WTC11 (cell line): ENCODE data around the gene KYNU.

Source experiments
- AFF4 ChIP-seq: sonication (generic); formaldehyde crosslinking; IDR thresholded peaks from 2 replicates; pipeline ENCODE4 v1.8.1; 2023; ENCODE audit warnings: mild to moderate bottlenecking, missing genetic modification reagents, borderline replicate concordance
- ATF3 ChIP-seq: sonication (generic); formaldehyde crosslinking; conservative IDR thresholded peaks from 2 replicates; pipeline ENCODE4 v1.8.1; 2022; ENCODE audit warnings: mild to moderate bottlenecking, missing genetic modification reagents
- CBFB ChIP-seq: sonication (generic); formaldehyde crosslinking; IDR thresholded peaks from 2 replicates; pipeline ENCODE4 v1.8.1; 2022; ENCODE audit warnings: mild to moderate bottlenecking, low read depth, missing genetic modification reagents
- CTCF ChIP-seq: fragments of 200-600 bp; IDR thresholded peaks from 2 replicates; pipeline ENCODE4 v1.8.0; 2022; ENCODE audit warnings: antibody characterized with exemption
- IRF1 ChIP-seq: sonication (generic); formaldehyde crosslinking; IDR thresholded peaks from 2 replicates; pipeline ENCODE4 v1.8.0; 2023; ENCODE audit warnings: missing genetic modification reagents
- MAX ChIP-seq: sonication (generic); formaldehyde crosslinking; IDR thresholded peaks from 2 replicates; pipeline ENCODE4 v1.8.0; 2022; ENCODE audit warnings: mild to moderate bottlenecking, missing genetic modification reagents
- SMAD3 ChIP-seq: sonication (generic); formaldehyde crosslinking; IDR thresholded peaks from 2 replicates; pipeline ENCODE4 v1.8.0; 2022; ENCODE audit warnings: missing genetic modification reagents, mild to moderate bottlenecking, borderline replicate concordance
- SP1 ChIP-seq: sonication (generic); formaldehyde crosslinking; conservative IDR thresholded peaks from 2 replicates; pipeline ENCODE4 v1.8.1; 2022; ENCODE audit warnings: missing genetic modification reagents
- TCF7 ChIP-seq: sonication (generic); formaldehyde crosslinking; IDR thresholded peaks from 2 replicates; pipeline ENCODE4 v1.8.0; 2022; ENCODE audit warnings: mild to moderate bottlenecking, low read depth, missing genetic modification reagents, moderate library complexity
- ZBTB21 ChIP-seq: sonication (generic); formaldehyde crosslinking; IDR thresholded peaks from 2 replicates; pipeline ENCODE4 v1.8.1; 2023; ENCODE audit warnings: mild to moderate bottlenecking, missing genetic modification reagents, borderline replicate concordance
- ZBTB43 ChIP-seq: sonication (generic); formaldehyde crosslinking; IDR thresholded peaks from 2 replicates; pipeline ENCODE4 v1.8.1; 2023; ENCODE audit warnings: mild to moderate bottlenecking, missing genetic modification reagents
- ZNF317 ChIP-seq: sonication (generic); formaldehyde crosslinking; IDR thresholded peaks from 2 replicates; pipeline ENCODE4 v1.8.1; 2023; ENCODE audit warnings: low read depth, mild to moderate bottlenecking, moderate library complexity, missing genetic modification reagents, borderline replicate concordance

- no peak for TF ChIP-seq SP1 (CRISPR knock-in tag)
- no peak for TF ChIP-seq SMAD3 (CRISPR knock-in tag)
- no peak for TF ChIP-seq ZBTB43 (CRISPR knock-in tag)
- no peak for TF ChIP-seq CTCF
- TF ChIP-seq AFF4 (CRISPR knock-in tag) = no peak
- TF ChIP-seq ATF3 (CRISPR knock-in tag) = no peak
- no peak for TF ChIP-seq IRF1 (CRISPR knock-in tag)
- no peak for TF ChIP-seq MAX (CRISPR knock-in tag)
- no peak for TF ChIP-seq ZNF317 (CRISPR knock-in tag)
- no peak for TF ChIP-seq TCF7
- no peak for TF ChIP-seq CBFB (CRISPR knock-in tag)
- TF ChIP-seq ZBTB21 (CRISPR knock-in tag) = no peak
Observed at GRCh38 chr2:142954493-142954892, 77.0 kb downstream of the KYNU start.
